ENCODE data around the gene ARAP1.
A peak's percentile ranks its signal among the peaks of the same experiment; 100 is the strongest.
"Not testable (repeated sequence)": the region's sequence is repeated elsewhere in the genome, so short reads cannot be mapped to it uniquely, and the experiment has no call there.

Gene ARAP1

GRCh38 chr11:72752088-72752914 lies at the start of gene ARAP1:
Gene ARAP1 (minus strand): TSS chr11:72752408. CDS start chr11:72727128, 25,280 bp downstream.
- peak; percentile 48 for DNase-seq

GRCh38 chr11:72799441-72799840 lies 47.2 kb upstream of the ARAP1 start:
- no peak for DNase-seq

GRCh38 chr11:72798361-72798760 lies 46.2 kb upstream of the ARAP1 start:
- DNase-seq, result no peak

- DNase-seq, result peak; percentile 98
Observed at GRCh38 chr11:72793425-72794367, 41.5 kb upstream of the ARAP1 start, which contains the start of gene STARD10. Gene STARD10 (minus strand): TSS chr11:72794047. CDS start chr11:72781181, 12,866 bp downstream.

- no peak for DNase-seq
Observed at GRCh38 chr11:72793076-72793424, 40.8 kb upstream of the ARAP1 start.

GRCh38 chr11:72792437-72793021 lies 40.3 kb upstream of the ARAP1 start:
- DNase-seq, result no peak

GRCh38 chr11:72791228-72791627 lies 39.0 kb upstream of the ARAP1 start:
- not testable (repeated sequence) for DNase-seq

GRCh38 chr11:72789493-72790131 lies 37.4 kb upstream of the ARAP1 start:
- no peak for DNase-seq

GRCh38 chr11:72788241-72788640 lies 36.0 kb upstream of the ARAP1 start:
- DNase-seq, result no peak

GRCh38 chr11:72787216-72788104 lies 35.3 kb upstream of the ARAP1 start:
- DNase-seq, result peak; percentile 36

GRCh38 chr11:72786305-72787215 lies 34.4 kb upstream of the ARAP1 start:
- peak; percentile 13 for DNase-seq

- no peak for DNase-seq
Observed at GRCh38 chr11:72784662-72785061, 32.5 kb upstream of the ARAP1 start.

GRCh38 chr11:72783144-72783905 lies 31.1 kb upstream of the ARAP1 start:
- no peak for DNase-seq

- DNase-seq, result peak; percentile 35
Observed at GRCh38 chr11:72782081-72782920, 30.1 kb upstream of the ARAP1 start.

- peak; percentile 35 for DNase-seq
Observed at GRCh38 chr11:72781313-72782080, 29.3 kb upstream of the ARAP1 start.

- DNase-seq, result no peak
Observed at GRCh38 chr11:72781063-72781312, 28.8 kb upstream of the ARAP1 start.

- no peak for DNase-seq
Observed at GRCh38 chr11:72780296-72781062, 28.3 kb upstream of the ARAP1 start.

Data from NCI-H1092 treated with DMSO at 0.1 percent for 48 hours (cell line).